ENCODE measurements around the gene CPNE5. TPM values are rescaled to one million over a fixed set of nuclear protein-coding genes. Genes with fewer than 3 reads are reported as not detected.
A peak's percentile ranks its signal among the peaks of the same experiment; 100 is the strongest.

CPNE5 gene
- polyA plus RNA-seq, 1 of the 3 experiments (the other 2 are of a cell fraction), result 0.30 TPM

DNA sequence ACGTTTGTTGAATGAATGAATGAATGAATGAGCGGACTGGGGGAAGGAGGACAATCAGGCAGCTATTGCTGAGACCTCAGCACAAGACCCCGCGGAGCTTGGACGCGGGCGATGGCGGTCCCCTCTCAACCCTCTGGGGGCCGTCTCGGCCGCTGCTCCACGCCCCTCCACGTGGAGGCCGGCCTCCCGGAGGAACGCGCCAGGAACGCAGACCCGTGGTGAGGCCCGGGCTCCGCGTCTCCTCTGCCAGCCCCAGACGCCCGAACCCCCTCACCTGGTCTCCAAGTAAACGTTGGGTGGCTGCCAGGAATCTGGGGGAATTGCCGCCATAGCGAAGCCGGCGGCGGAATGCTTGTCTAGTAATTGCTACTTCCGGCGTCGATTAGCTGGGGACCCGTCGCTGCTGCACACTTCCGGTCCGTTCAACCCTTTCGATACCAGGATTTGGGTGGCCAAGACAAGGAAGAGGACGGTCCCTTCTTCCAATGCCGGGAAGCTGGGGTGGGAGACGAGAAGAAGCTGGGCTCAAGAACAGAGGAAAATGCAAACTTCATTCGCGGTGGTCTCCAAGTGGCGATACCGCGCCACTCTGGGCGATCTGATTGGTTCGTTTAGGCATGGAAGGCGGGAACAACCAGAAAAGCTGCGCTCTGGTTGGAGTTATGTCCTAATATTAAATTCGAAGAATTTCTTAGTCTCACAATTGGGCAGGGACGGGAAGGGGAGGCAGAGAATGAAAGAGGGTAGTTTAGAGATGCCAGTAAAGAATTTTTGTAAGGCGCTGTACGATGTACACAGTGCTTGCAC lies 35.4 kb upstream of the CPNE5 start, which contains the start of gene PPIL1 (continued):
- TF ChIP-seq, protein P1, sequence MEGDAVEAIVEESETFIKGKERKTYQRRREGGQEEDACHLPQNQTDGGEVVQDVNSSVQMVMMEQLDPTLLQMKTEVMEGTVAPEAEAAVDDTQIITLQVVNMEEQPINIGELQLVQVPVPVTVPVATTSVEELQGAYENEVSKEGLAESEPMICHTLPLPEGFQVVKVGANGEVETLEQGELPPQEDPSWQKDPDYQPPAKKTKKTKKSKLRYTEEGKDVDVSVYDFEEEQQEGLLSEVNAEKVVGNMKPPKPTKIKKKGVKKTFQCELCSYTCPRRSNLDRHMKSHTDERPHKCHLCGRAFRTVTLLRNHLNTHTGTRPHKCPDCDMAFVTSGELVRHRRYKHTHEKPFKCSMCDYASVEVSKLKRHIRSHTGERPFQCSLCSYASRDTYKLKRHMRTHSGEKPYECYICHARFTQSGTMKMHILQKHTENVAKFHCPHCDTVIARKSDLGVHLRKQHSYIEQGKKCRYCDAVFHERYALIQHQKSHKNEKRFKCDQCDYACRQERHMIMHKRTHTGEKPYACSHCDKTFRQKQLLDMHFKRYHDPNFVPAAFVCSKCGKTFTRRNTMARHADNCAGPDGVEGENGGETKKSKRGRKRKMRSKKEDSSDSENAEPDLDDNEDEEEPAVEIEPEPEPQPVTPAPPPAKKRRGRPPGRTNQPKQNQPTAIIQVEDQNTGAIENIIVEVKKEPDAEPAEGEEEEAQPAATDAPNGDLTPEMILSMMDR (IDR thresholded peaks at IDR 0.05), result no peak
- TF ChIP-seq MXI1 (IDR thresholded peaks at IDR 0.05; ENCODE audit: low read depth, low read length), result peak; percentile 96
- TF ChIP-seq FOSL2 (IDR thresholded peaks at IDR 0.05; ENCODE audit: borderline replicate concordance, low read depth), result no peak
- TF ChIP-seq FOXM1 (IDR thresholded peaks at IDR 0.05; ENCODE audit: low read depth), result no peak
- peak; percentile 32; the same call in 1 of the 2 replicates for TF ChIP-seq RCOR1 (IDR thresholded peaks at IDR 0.05; ENCODE audit: low read length)
- TF ChIP-seq MEF2A (IDR thresholded peaks at IDR 0.05; ENCODE audit: borderline replicate concordance, low read depth), result no peak; the same call in 1 of the 2 replicates
- TF ChIP-seq YY1 (IDR thresholded peaks at IDR 0.05; ENCODE audit: low read depth), result peak; percentile 89
- TF ChIP-seq USF2 (IDR thresholded peaks at IDR 0.05; ENCODE audit: borderline replicate concordance, low read depth, low read length), result no peak
- TF ChIP-seq IRF3 (IDR thresholded peaks at IDR 0.05; ENCODE audit: low read depth, low read length), result no peak
- peak; percentile 84 for TF ChIP-seq POLR2AphosphoS5 (IDR thresholded peaks at IDR 0.05; ENCODE audit: low read depth, low read length)
- TF ChIP-seq GABPA (IDR thresholded peaks at IDR 0.05; ENCODE audit: low read depth), result peak; percentile 100

GRCh38 chr6:36873612-36874442 lies 34.6 kb upstream of the CPNE5 start:
- Histone ChIP-seq H3K27ac (ENCODE audit: low read depth in 2 of 2, low read length in 1 of 2) (peak overlapping the region; percentile 95 to 100), H3K27me3 (ENCODE audit: insufficient read depth) (no peaks in the 10 kb centered on the region), H3K79me2 (ENCODE audit: insufficient read depth) (peaks cover 46% of the 10 kb centered on the region), H3K4me3 (ENCODE audit: low read depth in 2 of 2, low read length in 1 of 2) (peak overlapping the region; percentile 76 to 87), H3K9me2 (no peaks in the 10 kb centered on the region), H3K9me3 (no peaks in the 10 kb centered on the region), H4K20me1 (ENCODE audit: insufficient read depth) (no peaks in the 10 kb centered on the region), H3K36me3 (replicated peaks in 1 of 2; ENCODE audit: control insufficient read depth in 1 of 2, insufficient read depth in 2 of 2, low read length in 1 of 2) (peaks cover 19 to 22% of the 10 kb centered on the region in 2 experiments), H3K4me2 (peak overlapping the region; percentile 73), H2AFZ (ENCODE audit: low read depth) (peak overlapping the region; percentile 98), H3K4me1 (ENCODE audit: control insufficient read depth in 1 of 2, insufficient read depth in 2 of 2, low read depth in 1 of 2, low read length in 1 of 2) (peaks cover 0 to 10% of the 10 kb centered on the region in 2 experiments; a peak in 2 of 4 replicates), H3F3A (replicated peaks; ENCODE audit: insufficient read depth) (peaks cover 3% of the 10 kb centered on the region), H3K9ac (peak overlapping the region; percentile 89)
- 9% methylated on average over 11 of the region's 11 CpGs for WGBS (ENCODE audit: low lambda C conversion rate)
- ChIA-PET POLR2A (interaction anchor here (0.5 to 2.8 kb wide), 8 partner anchors 9 to 677 kb away, joined by 3 to 26 read pairs (median 3); partner anchors contain the start of gene C6orf89), CTCF (interaction anchor here (0.6 to 5.8 kb wide), 16 partner anchors 9 to 1343 kb away, joined by 3 to 72 read pairs (median 6); partner anchors contain the start of gene C6orf89)
- DNase-seq, result peak; percentile 54
- TF ChIP-seq, protein P2, sequence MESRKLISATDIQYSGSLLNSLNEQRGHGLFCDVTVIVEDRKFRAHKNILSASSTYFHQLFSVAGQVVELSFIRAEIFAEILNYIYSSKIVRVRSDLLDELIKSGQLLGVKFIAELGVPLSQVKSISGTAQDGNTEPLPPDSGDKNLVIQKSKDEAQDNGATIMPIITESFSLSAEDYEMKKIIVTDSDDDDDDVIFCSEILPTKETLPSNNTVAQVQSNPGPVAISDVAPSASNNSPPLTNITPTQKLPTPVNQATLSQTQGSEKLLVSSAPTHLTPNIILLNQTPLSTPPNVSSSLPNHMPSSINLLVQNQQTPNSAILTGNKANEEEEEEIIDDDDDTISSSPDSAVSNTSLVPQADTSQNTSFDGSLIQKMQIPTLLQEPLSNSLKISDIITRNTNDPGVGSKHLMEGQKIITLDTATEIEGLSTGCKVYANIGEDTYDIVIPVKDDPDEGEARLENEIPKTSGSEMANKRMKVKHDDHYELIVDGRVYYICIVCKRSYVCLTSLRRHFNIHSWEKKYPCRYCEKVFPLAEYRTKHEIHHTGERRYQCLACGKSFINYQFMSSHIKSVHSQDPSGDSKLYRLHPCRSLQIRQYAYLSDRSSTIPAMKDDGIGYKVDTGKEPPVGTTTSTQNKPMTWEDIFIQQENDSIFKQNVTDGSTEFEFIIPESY (IDR thresholded peaks at IDR 0.05; ENCODE audit: borderline replicate concordance, low read depth), result no peak
- TF ChIP-seq, protein P1 (IDR thresholded peaks at IDR 0.05), result peak; percentile 22; the same call in 1 of the 2 replicates
- no peak for TF ChIP-seq TAF1 (IDR thresholded peaks at IDR 0.05; ENCODE audit: borderline replicate concordance, low read depth, low read length)
- TF ChIP-seq POLR2AphosphoS5 (IDR thresholded peaks at IDR 0.05; ENCODE audit: low read depth, low read length), result no peak
- no peak for TF ChIP-seq SIN3A (IDR thresholded peaks at IDR 0.05; ENCODE audit: borderline replicate concordance, low read depth, low read length)
- TF ChIP-seq EZH2phosphoT487 (IDR thresholded peaks at IDR 0.05; ENCODE audit: borderline replicate concordance, low read depth), result no peak
- TF ChIP-seq ELF1 (IDR thresholded peaks at IDR 0.05), result no peak
- no peak for TF ChIP-seq EP300 (IDR thresholded peaks at IDR 0.05; ENCODE audit: borderline replicate concordance in 1 of 2, low read depth in 1 of 2, low read length in 1 of 2)
- TF ChIP-seq RAD21 (IDR thresholded peaks at IDR 0.05; ENCODE audit: low read length), result peak; percentile 40
